K562 (cell line): ENCODE results near the gene OCEL1. TPM values are rescaled to one million over a fixed set of nuclear protein-coding genes. Genes with fewer than 3 reads are reported as not detected.

Experiments used
- MAFG ChIP-seq: fragments of 450-650 bp; conservative IDR thresholded peaks from 2 replicates; pipeline ENCODE4 v1.6.1; 2016; ENCODE audit warnings: missing genetic modification characterization, missing compliant biosample characterization
- MNT ChIP-seq, 2 experiments: fragments of 450-650 bp; conservative IDR thresholded peaks; 2 replicates each; pipeline ENCODE4 v1.6.1; 2017; ENCODE audit warnings: mild to moderate bottlenecking in 2 of 2, moderate library complexity in 2 of 2
- SMARCB1 ChIP-seq: IDR thresholded peaks from 2 replicates; pipeline ENCODE4 v1.6.1; 2011; ENCODE audit warnings: improper control_type of control experiment, low read depth; ENCODE audit not compliant: insufficient read length
- ZNF12 ChIP-seq: sonication (generic); formaldehyde crosslinking; IDR thresholded peaks from 2 replicates; pipeline ENCODE4 v1.4.0; 2020; ENCODE audit warnings: mild to moderate bottlenecking, missing genetic modification reagents
- ZNF395 ChIP-seq: fragments of 200-800 bp; sonication (Bioruptor generic); IDR thresholded peaks from 2 replicates; pipeline ENCODE4 v1.6.1; 2017; ENCODE audit warnings: missing genetic modification characterization, missing compliant biosample characterization
- polyA plus RNA-seq, 8 experiments: library from polyadenylated mRNA; depleted of rRNA in 4 of 8; stranded (reverse) in 5 of 8; unstranded in 3 of 8; fragments of >200 nt; fragmentation: Nextera tagmentation in 2 of 8; fragmentation: Illumina TruSeq in 1 of 8; extraction: Ambion mirVana in 2 of 8; extraction: Trizol in 1 of 8; gene quantifications; 2 replicates each; pipeline versions ENCODE4 v1.2.1 to v1.2.3, GENCODE V29; 2011 to 2014; ENCODE audit warnings: inconsistent platforms in 1 of 8, missing spikeins in 1 of 8
- total RNA-seq, 7 experiments: library from RNA; depleted of rRNA in 6 of 7; stranded (reverse); fragments of >200 nt in 6 of 7; fragmentation: Illumina TruSeq in 2 of 7; extraction: Trizol in 2 of 7; gene quantifications; 2 replicates each; pipeline versions ENCODE4 v1.2.1 to v1.2.3, GENCODE V29; 2011 to 2021; ENCODE audit warnings: low replicate concordance in 1 of 7
- TF ChIP-seq, protein P1 (sequence below): fragments of 450-650 bp; IDR thresholded peaks from 2 replicates; pipeline ENCODE4 v1.6.1; 2016; ENCODE audit warnings: mild to moderate bottlenecking, moderate library complexity
- TF ChIP-seq, protein P2 (sequence below), 3 experiments: fragments of 200-800 bp in 1 of 3; fragments of 250-450 bp in 1 of 3; fragments of 450-650 bp in 1 of 3; sonication (Bioruptor Pico) in 1 of 3; sonication (Bioruptor generic) in 1 of 3; formaldehyde crosslinking in 1 of 3; IDR thresholded peaks; 2 replicates each; pipeline versions ENCODE4 v1.6.1 to v1.8.0; 2016 to 2022; ENCODE audit warnings: mild to moderate bottlenecking in 2 of 3, missing genetic modification characterization in 2 of 3, missing compliant biosample characterization in 1 of 3, moderate library complexity in 1 of 3

OCEL1 gene
- total and polyA plus RNA-seq, 9 of the 15 experiments (the other 6 are each of a cell fraction or from before 2014, with no cell fraction given) = 8.0 to 38.0 (median 12.4) TPM

GRCh38 chr19:17220207-17220758 is 5.7 kb upstream of the OCEL1 start (continued):
- TF ChIP-seq MNT (conservative IDR thresholded peaks at IDR 0.05) (peak in 1 of 2 experiments; percentile 37; a peak in 1 of 4 replicates), ZNF395 (0 out of 2 replicates have a peak, but pooled peaks have one; percentile 67), MAFG (tag) (peak; percentile 69), SMARCB1 (no peak), ZNF12 (CRISPR knock-in tag) (peak; percentile 59; the same call in 1 of the 2 replicates)
- TF ChIP-seq, protein P1, sequence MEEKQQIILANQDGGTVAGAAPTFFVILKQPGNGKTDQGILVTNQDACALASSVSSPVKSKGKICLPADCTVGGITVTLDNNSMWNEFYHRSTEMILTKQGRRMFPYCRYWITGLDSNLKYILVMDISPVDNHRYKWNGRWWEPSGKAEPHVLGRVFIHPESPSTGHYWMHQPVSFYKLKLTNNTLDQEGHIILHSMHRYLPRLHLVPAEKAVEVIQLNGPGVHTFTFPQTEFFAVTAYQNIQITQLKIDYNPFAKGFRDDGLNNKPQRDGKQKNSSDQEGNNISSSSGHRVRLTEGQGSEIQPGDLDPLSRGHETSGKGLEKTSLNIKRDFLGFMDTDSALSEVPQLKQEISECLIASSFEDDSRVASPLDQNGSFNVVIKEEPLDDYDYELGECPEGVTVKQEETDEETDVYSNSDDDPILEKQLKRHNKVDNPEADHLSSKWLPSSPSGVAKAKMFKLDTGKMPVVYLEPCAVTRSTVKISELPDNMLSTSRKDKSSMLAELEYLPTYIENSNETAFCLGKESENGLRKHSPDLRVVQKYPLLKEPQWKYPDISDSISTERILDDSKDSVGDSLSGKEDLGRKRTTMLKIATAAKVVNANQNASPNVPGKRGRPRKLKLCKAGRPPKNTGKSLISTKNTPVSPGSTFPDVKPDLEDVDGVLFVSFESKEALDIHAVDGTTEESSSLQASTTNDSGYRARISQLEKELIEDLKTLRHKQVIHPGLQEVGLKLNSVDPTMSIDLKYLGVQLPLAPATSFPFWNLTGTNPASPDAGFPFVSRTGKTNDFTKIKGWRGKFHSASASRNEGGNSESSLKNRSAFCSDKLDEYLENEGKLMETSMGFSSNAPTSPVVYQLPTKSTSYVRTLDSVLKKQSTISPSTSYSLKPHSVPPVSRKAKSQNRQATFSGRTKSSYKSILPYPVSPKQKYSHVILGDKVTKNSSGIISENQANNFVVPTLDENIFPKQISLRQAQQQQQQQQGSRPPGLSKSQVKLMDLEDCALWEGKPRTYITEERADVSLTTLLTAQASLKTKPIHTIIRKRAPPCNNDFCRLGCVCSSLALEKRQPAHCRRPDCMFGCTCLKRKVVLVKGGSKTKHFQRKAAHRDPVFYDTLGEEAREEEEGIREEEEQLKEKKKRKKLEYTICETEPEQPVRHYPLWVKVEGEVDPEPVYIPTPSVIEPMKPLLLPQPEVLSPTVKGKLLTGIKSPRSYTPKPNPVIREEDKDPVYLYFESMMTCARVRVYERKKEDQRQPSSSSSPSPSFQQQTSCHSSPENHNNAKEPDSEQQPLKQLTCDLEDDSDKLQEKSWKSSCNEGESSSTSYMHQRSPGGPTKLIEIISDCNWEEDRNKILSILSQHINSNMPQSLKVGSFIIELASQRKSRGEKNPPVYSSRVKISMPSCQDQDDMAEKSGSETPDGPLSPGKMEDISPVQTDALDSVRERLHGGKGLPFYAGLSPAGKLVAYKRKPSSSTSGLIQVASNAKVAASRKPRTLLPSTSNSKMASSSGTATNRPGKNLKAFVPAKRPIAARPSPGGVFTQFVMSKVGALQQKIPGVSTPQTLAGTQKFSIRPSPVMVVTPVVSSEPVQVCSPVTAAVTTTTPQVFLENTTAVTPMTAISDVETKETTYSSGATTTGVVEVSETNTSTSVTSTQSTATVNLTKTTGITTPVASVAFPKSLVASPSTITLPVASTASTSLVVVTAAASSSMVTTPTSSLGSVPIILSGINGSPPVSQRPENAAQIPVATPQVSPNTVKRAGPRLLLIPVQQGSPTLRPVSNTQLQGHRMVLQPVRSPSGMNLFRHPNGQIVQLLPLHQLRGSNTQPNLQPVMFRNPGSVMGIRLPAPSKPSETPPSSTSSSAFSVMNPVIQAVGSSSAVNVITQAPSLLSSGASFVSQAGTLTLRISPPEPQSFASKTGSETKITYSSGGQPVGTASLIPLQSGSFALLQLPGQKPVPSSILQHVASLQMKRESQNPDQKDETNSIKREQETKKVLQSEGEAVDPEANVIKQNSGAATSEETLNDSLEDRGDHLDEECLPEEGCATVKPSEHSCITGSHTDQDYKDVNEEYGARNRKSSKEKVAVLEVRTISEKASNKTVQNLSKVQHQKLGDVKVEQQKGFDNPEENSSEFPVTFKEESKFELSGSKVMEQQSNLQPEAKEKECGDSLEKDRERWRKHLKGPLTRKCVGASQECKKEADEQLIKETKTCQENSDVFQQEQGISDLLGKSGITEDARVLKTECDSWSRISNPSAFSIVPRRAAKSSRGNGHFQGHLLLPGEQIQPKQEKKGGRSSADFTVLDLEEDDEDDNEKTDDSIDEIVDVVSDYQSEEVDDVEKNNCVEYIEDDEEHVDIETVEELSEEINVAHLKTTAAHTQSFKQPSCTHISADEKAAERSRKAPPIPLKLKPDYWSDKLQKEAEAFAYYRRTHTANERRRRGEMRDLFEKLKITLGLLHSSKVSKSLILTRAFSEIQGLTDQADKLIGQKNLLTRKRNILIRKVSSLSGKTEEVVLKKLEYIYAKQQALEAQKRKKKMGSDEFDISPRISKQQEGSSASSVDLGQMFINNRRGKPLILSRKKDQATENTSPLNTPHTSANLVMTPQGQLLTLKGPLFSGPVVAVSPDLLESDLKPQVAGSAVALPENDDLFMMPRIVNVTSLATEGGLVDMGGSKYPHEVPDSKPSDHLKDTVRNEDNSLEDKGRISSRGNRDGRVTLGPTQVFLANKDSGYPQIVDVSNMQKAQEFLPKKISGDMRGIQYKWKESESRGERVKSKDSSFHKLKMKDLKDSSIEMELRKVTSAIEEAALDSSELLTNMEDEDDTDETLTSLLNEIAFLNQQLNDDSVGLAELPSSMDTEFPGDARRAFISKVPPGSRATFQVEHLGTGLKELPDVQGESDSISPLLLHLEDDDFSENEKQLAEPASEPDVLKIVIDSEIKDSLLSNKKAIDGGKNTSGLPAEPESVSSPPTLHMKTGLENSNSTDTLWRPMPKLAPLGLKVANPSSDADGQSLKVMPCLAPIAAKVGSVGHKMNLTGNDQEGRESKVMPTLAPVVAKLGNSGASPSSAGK = peak; percentile 89
- TF ChIP-seq, protein P2, sequence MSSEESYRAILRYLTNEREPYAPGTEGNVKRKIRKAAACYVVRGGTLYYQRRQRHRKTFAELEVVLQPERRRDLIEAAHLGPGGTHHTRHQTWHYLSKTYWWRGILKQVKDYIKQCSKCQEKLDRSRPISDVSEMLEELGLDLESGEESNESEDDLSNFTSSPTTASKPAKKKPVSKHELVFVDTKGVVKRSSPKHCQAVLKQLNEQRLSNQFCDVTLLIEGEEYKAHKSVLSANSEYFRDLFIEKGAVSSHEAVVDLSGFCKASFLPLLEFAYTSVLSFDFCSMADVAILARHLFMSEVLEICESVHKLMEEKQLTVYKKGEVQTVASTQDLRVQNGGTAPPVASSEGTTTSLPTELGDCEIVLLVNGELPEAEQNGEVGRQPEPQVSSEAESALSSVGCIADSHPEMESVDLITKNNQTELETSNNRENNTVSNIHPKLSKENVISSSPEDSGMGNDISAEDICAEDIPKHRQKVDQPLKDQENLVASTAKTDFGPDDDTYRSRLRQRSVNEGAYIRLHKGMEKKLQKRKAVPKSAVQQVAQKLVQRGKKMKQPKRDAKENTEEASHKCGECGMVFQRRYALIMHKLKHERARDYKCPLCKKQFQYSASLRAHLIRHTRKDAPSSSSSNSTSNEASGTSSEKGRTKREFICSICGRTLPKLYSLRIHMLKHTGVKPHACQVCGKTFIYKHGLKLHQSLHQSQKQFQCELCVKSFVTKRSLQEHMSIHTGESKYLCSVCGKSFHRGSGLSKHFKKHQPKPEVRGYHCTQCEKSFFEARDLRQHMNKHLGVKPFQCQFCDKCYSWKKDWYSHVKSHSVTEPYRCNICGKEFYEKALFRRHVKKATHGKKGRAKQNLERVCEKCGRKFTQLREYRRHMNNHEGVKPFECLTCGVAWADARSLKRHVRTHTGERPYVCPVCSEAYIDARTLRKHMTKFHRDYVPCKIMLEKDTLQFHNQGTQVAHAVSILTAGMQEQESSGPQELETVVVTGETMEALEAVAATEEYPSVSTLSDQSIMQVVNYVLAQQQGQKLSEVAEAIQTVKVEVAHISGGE (CRISPR knock-in tag; IDR thresholded peaks at IDR 0.05) = no peak
